Umbilical cord (tissue), 2 donors: ENCODE measurements around the gene SMYD5. TPM values are rescaled to one million over a fixed set of nuclear protein-coding genes. Genes with fewer than 3 reads are reported as not detected.
A peak's percentile ranks its signal among the peaks of the same experiment; 100 is the strongest.

ENCODE experiments used
- DNase-seq: peaks from one replicate; pipeline ENCODE4 v3.0.0-alpha.2; 2015; ENCODE audit warnings: low spot score
- total RNA-seq: library from RNA; depleted of rRNA; stranded (reverse); fragments of >200 nt; gene quantifications from one replicate; pipeline ENCODE4 v1.2.3, GENCODE V29; 2014; ENCODE audit warnings: low replicate concordance; ENCODE audit not compliant: insufficient read depth

The SMYD5 gene
- total RNA-seq, 1 donor from 2014 or later, result 50.1 TPM

- no peak for DNase-seq
These were observed 24.9 kb downstream of the SMYD5 start for GRCh38 chr2:73238976-73239375.

DNA sequence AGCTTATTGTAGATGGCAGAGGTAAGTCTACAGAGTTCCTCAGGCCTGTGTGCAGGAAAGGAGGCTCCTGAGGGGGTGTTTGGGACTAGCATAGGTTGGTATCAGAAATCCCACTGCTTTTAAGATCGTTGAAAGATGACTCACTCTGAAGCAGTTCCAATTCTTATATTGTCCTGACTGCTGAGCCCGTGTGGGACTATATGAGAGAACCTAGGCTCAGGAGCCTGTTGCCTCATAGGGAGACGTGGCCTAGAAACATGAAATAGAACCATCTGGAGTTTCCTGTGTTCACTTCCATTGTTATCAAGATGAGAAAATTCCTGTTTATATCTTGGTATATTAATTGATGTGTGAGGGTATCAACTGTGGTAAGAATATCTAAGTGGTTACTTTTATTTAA lies 25.7 kb downstream of the SMYD5 start:
- DNase-seq, result no peak

GRCh38 chr2:73243884-73244570 lies 30.0 kb downstream of the SMYD5 start:
- DNase-seq, result no peak

- DNase-seq, result no peak
These were observed 30.5 kb downstream of the SMYD5 start for GRCh38 chr2:73244580-73244979.

- no peak for DNase-seq
These were observed 32.8 kb downstream of the SMYD5 start for GRCh38 chr2:73246850-73247249.

DNA sequence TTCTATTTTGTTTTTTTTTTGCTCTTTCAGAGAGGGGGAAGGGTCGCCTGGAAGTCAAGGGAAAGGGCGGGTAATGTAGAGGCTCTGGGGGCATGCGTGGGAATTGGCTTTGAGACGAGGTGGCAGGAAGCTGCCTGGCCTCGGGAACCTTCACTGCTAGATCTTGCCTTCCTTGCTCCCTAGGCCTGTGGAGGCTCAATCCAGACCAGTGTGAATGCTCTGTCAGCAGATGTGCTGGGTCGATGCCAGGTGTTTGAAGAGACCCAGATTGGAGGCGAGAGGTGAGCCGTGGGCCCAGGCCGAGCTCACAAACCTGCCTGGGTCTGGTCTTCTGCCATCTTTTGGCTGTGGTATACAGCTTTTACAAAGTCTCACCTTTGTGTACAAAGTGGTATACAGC lies 35.6 kb downstream of the SMYD5 start:
- no peak for DNase-seq

DNA sequence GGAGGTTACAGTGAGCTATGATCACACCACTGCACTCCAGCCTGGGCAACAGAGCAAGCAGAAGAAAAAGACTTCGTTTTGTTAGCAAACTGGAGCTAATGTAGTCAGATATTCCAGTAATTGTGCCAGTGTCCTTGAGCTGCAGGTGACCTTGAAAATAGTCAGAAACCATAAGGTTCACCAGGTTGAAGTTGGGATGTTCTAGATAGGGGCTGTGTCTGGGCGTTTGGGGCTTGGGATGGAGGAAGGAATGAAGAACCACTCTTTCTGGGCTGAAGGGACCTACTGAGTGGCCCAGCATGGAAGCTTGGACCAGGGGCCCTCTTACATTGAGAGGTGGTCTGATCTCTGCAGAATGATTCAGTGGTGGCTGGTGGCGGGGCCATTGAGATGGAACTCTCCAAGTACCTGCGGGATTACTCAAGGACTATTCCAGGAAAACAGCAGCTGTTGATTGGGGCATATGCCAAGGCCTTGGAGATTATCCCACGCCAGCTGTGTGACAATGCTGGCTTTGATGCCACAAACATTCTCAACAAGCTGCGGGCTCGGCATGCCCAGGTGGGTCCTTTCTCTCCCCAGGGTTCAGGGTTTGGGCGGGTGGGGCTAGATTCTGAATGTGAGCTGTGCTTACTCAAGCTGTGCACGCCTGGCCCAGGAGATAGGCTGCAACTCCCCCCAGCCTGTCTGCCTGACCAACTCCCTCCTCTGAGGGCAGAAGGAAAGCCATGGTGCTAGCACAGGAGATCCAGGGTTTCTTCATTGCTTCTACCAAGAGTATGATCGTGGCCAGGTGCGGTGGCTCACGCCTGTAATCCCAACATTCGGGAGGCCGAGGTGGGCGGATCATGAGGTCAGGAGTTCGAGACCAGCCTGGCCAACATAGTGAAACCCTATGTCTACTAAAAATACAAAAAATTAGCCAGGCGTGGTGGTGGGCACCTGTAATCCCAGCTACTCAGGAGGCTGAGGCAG lies 37.1 kb downstream of the SMYD5 start:
- no peak for DNase-seq

GRCh38 chr2:73252238-73253027 lies 38.4 kb downstream of the SMYD5 start:
- no peak for DNase-seq

DNA sequence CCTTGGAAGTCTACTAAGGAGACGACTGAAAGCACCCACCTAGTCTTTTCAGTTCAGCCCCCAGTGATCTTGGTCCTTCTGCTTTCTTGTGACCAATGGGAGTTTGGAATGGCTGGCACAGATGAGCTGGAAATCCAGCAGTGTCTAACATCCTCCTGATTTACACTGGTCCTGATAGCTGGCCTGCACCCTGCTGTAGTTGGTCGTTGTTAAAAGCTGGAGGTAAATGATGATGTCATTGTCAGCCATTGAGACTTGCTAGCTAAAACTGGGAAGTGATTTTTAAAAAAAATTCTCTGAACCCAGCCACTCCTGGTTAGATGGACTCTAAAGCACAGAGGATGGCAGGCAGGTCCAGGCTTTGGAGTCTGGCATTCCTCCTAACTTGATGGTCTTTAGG lies 39.4 kb downstream of the SMYD5 start:
- DNase-seq, result no peak

GRCh38 chr2:73253901-73254300 lies 39.9 kb downstream of the SMYD5 start:
- DNase-seq, result no peak

DNA sequence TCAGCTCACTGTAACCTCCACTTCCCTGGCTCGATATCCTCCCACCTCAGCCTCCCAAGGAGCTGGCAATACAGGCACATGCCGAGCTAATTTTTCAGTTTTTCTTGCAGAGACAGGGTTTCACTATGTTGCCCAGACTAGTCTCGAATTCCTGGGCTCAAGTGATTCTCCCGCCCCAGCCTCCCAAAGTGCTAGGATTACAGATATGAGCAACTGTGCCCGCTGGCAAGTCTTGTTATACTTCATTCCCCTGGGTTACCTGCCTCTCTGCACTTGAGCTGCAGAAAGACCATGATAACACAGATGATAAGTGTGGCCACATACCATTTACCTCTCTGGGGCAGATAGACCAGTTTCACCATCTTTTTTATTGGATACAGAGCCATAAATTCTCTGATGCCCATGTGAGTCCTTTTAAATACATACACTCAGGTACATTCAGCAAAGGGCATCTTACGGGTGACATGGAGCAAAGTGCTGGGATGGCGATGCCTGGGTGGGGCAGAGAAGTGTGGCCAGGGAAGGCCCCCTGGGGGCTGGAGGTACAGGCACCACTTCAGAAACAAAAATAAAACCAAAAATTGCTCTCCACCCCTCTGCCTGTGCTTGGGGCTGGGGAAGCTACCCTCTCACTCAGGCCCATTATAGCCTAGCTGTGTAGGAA lies 40.4 kb downstream of the SMYD5 start:
- peak; percentile 16 for DNase-seq

- DNase-seq, result no peak
These were observed 41.1 kb downstream of the SMYD5 start for GRCh38 chr2:73255007-73255644.

- DNase-seq, result no peak
These were observed 42.0 kb downstream of the SMYD5 start for GRCh38 chr2:73255907-73256617.

- no peak for DNase-seq
These were observed 42.5 kb downstream of the SMYD5 start for GRCh38 chr2:73256618-73256922.

DNA sequence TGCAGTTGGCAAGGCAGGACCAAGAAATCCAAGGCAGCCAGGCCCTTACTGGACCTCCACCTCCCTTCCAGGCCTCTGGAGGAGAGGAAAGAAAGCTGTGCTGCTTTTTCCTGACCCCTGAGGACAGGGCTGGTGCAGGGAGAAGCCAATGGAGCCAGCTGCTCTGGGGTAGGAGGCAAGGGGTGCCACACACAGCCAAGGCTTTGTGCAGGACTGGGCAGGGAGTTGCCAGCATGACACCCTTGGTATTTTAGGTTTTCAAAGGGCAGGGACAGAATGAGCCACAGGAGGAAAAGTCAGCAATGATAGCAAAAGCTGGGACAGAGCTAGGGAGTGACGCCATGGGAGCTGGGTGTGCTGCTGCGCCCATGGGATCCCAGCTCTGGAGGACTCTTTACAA lies 43.0 kb downstream of the SMYD5 start:
- no peak for DNase-seq

GRCh38 chr2:73257425-73258125 lies 43.5 kb downstream of the SMYD5 start:
- no peak for DNase-seq

- DNase-seq, result no peak
These were observed 44.3 kb downstream of the SMYD5 start for GRCh38 chr2:73258186-73258912.

- DNase-seq, result no peak
These were observed 44.8 kb downstream of the SMYD5 start for GRCh38 chr2:73258913-73259215.

DNA sequence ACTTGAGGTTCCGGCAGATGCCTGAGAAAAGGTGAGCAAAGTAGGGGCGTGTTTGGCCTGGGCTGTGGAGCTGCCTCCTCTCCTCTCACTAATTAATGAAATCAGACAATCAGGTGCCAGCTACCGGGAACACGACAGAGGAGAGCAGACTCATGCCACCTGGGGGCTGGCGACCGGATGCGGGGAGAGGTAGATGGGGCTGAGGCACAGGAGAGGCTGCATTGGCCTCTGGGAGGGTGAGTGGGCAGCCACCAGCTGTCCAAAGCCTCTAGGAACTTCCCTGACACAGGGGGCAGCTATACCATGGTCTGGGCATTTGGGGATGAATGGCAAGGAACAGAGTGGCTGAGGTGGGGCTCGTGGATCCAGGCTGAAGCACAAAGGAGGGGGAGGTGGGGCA lies 45.2 kb downstream of the SMYD5 start:
- no peak for DNase-seq
